ENCODE measurements around the gene LMBR1. TPM values are rescaled to one million over a fixed set of nuclear protein-coding genes. Genes with fewer than 3 reads are reported as not detected.
"Not testable (repeated sequence)": the region's sequence is repeated elsewhere in the genome, so short reads cannot be mapped to it uniquely, and the experiment has no call there.

Gene LMBR1
- total and polyA plus RNA-seq, 4 donors, result 11.2 to 35.7 (median 17.9) TPM

GRCh38 chr7:156903232-156903909, 10.4 kb upstream of the LMBR1 start:
- WGBS, result 73% methylated on average over 10 of the region's 10 CpGs
- Histone ChIP-seq H3K4me1 (ENCODE audit: control insufficient read depth in 4 of 4, insufficient read depth in 4 of 4, low read length in 3 of 4) (peaks cover 0 to 2% (median 0%) of the 10 kb centered on the region in 4 donors), H3K9ac (ENCODE audit: low read depth in 1 of 2, low read length in 2 of 2) (no peak overlapping the region), H3K4me3 (ENCODE audit: low read depth in 1 of 3, low read length in 3 of 3) (no peak overlapping the region), H3K27ac (ENCODE audit: low read depth in 1 of 2, low read length in 2 of 2) (no peak overlapping the region), H3K27me3 (ENCODE audit: control insufficient read depth in 4 of 4, insufficient read depth in 4 of 4, low read length in 3 of 4) (no peaks in the 10 kb centered on the region), H3K36me3 (ENCODE audit: control insufficient read depth in 4 of 4, insufficient read depth in 3 of 4, low read depth in 1 of 4, low read length in 3 of 4) (no peaks in the 10 kb centered on the region), H3K9me3 (ENCODE audit: control insufficient read depth in 4 of 4, low read length in 3 of 4) (no peaks in the 10 kb centered on the region)
- no peak for DNase-seq (ENCODE audit: low spot score)
- no peak for TF ChIP-seq FOXA1 (IDR thresholded peaks at IDR 0.05)
- no peak for TF ChIP-seq RXRA (IDR thresholded peaks at IDR 0.05)

GRCh38 chr7:156900093-156900492, 7.1 kb upstream of the LMBR1 start:
- H3K4me1 ChIP-seq (ENCODE audit: control insufficient read depth in 4 of 4, insufficient read depth in 4 of 4, low read length in 3 of 4); H3K9me3 ChIP-seq (ENCODE audit: control insufficient read depth in 4 of 4, low read length in 3 of 4); H3K36me3 ChIP-seq (ENCODE audit: control insufficient read depth in 4 of 4, insufficient read depth in 3 of 4, low read depth in 1 of 4, low read length in 3 of 4); DNase-seq (ENCODE audit: low spot score); H3K27me3 ChIP-seq (ENCODE audit: control insufficient read depth in 4 of 4, insufficient read depth in 4 of 4, low read length in 3 of 4); H3K27ac ChIP-seq (ENCODE audit: low read depth in 1 of 2, low read length in 2 of 2); H3K4me3 ChIP-seq (ENCODE audit: low read depth in 1 of 3, low read length in 3 of 3); H3K9ac ChIP-seq (ENCODE audit: low read depth in 1 of 2, low read length in 2 of 2): not testable (repeated sequence)
- 84% methylated on average over 9 of the region's 9 CpGs for WGBS

DNA sequence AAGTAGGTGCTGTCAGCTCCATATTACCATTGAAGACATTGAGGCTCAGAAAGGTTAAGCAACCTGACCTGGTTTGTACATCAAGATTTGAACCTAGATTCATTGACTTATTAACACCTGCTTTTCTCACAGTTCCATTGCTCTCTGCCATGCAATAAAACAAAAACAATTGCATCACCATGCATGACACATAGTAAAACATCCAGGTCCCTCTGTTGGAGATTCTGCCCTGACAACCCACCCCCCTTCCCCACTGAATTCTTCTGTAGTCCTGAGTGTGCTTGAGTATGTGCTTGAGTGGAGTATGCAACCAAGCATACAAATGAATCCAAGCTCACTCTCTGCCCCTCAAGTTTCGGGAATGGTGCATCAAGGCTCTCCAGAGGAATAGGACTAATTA, 6.0 kb upstream of the LMBR1 start:
- H3K27me3 ChIP-seq (ENCODE audit: control insufficient read depth in 4 of 4, insufficient read depth in 4 of 4, low read length in 3 of 4), result no peaks in the 10 kb centered on the region
- H3K27ac ChIP-seq (ENCODE audit: low read depth in 1 of 2, low read length in 2 of 2), result no peak overlapping the region
- TF ChIP-seq CTCF (IDR thresholded peaks at IDR 0.05; ENCODE audit: low read depth, low read length, missing input control) (no peak), YY1 (IDR thresholded peaks at IDR 0.05) (no peak), MAX (IDR thresholded peaks at IDR 0.05) (no peak), HNF4A (conservative IDR thresholded peaks at IDR 0.05) (no peak), NR2F2 (IDR thresholded peaks at IDR 0.05) (no peak), GABPA (IDR thresholded peaks at IDR 0.05 in 1 of 2, conservative IDR thresholded peaks at IDR 0.05 in 1 of 2) (no peak), RXRA (IDR thresholded peaks at IDR 0.05) (no peak), ZBTB33 (IDR thresholded peaks at IDR 0.05) (no peak)
- H3K9ac ChIP-seq (ENCODE audit: low read depth in 1 of 2, low read length in 2 of 2), result no peak overlapping the region
- no peak overlapping the region for H3K4me3 ChIP-seq (ENCODE audit: low read depth in 1 of 3, low read length in 3 of 3)
- no peaks in the 10 kb centered on the region for H3K36me3 ChIP-seq (ENCODE audit: control insufficient read depth in 4 of 4, insufficient read depth in 3 of 4, low read depth in 1 of 4, low read length in 3 of 4)
- no peak for DNase-seq (ENCODE audit: low spot score)
- WGBS, result 96% methylated on average over 1 of the region's 1 CpG
- no peaks in the 10 kb centered on the region for H3K9me3 ChIP-seq (ENCODE audit: control insufficient read depth in 4 of 4, low read length in 3 of 4)
- peaks cover 0 to 4% (median 0%) of the 10 kb centered on the region in 4 donors for H3K4me1 ChIP-seq (ENCODE audit: control insufficient read depth in 4 of 4, insufficient read depth in 4 of 4, low read length in 3 of 4)
